GM12878 (cell line): ENCODE results near the gene PRSS50. TPM values are rescaled to one million over a fixed set of nuclear protein-coding genes. Genes with fewer than 3 reads are reported as not detected.

Experiments
- ATAC-seq: fragments of 200-7000 bp; cut with Tn5 transposase; 3 replicates; pipeline ENCODE4 v1.9.1; 2020; ENCODE audit warnings: mild to moderate bottlenecking, moderate library complexity
- BruUV-seq: library from RNA; stranded (reverse); fragments of 400-500 nt; replicated peaks from 2 replicates; lab custom pipeline; 2021; lab: Mats Ljungman, UMichigan
- CTCF ChIA-PET: fragments of 300-600 bp; sonication (Branson Sonifier 250); formaldehyde crosslinking; extraction: SDS; loops from one replicate; lab custom pipeline; 2021; ENCODE audit warnings: inconsistent platforms; lab: Yijun Ruan, JAX
- POLR2A ChIA-PET: fragments of 350-600 bp; formaldehyde crosslinking; extraction: SDS; loops from one replicate; lab custom pipeline; 2021; ENCODE audit warnings: inconsistent platforms; lab: Charles Lee
- RAD21 ChIA-PET: fragments of 300-600 bp; sonication (Branson Sonifier 250); formaldehyde crosslinking; loops from one replicate; lab custom pipeline; 2023; ENCODE audit warnings: antibody characterized with exemption; ENCODE audit not compliant: unreplicated experiment; lab: Charles Lee
- SMC1A ChIA-PET: fragments of 300-600 bp; sonication (Branson Sonifier 250); formaldehyde crosslinking; loops from one replicate; lab custom pipeline; 2023; ENCODE audit not compliant: unreplicated experiment, uncharacterized antibody; lab: Charles Lee
- DNase-seq: peaks from one replicate; pipeline ENCODE4 v3.0.0-alpha.2; 2011; ENCODE audit warnings: low read depth, low spot score
- FAIRE-seq: peaks from 3 replicates; lab custom pipeline; 2011; peaks lifted over from hg19 to GRCh38; lab: Jason Lieb, UNC
- H2AFZ ChIP-seq: 2 replicates; pipeline ENCODE4 v1.6.0; 2011; ENCODE audit warnings: low read depth, low read length, control low read depth; ENCODE audit not compliant: control insufficient read depth
- H3K27ac ChIP-seq: 2 replicates; pipeline ENCODE4 v1.5.1; 2011; ENCODE audit warnings: control low read depth; ENCODE audit not compliant: control insufficient read depth, insufficient read depth
- H3K27me3 ChIP-seq, 2 experiments: replicated peaks in 1 of 2; 2 replicates each; pipeline versions ENCODE4 v1.6.0 to v1.6.1; 2011; ENCODE audit warnings: low read length in 1 of 2; ENCODE audit not compliant: control insufficient read depth in 2 of 2, insufficient read depth in 2 of 2
- H3K36me3 ChIP-seq, 2 experiments: 2 replicates each; pipeline ENCODE4 v1.5.1; 2011; ENCODE audit warnings: low read length in 1 of 2; ENCODE audit not compliant: control insufficient read depth in 2 of 2, insufficient read depth in 2 of 2
- H3K4me1 ChIP-seq: 2 replicates; pipeline ENCODE4 v1.6.1; 2011; ENCODE audit warnings: mild to moderate bottlenecking, low read length, moderate library complexity, mixed read lengths; ENCODE audit not compliant: control insufficient read depth, insufficient read depth
- H3K4me2 ChIP-seq: 2 replicates; pipeline ENCODE4 v1.6.0; 2011; ENCODE audit warnings: control low read depth; ENCODE audit not compliant: control insufficient read depth, insufficient read depth
- H3K4me3 ChIP-seq: fragments of 200-600 bp; sonication (generic); 2 replicates; pipeline ENCODE4 v1.5.1; 2016
- H3K79me2 ChIP-seq: 2 replicates; pipeline ENCODE4 v1.6.0; 2011; ENCODE audit warnings: low read length; ENCODE audit not compliant: control insufficient read depth, insufficient read depth
- H3K9ac ChIP-seq: 2 replicates; pipeline ENCODE4 v1.8.0; 2011; ENCODE audit warnings: low read length, control low read depth, mixed read lengths; ENCODE audit not compliant: control insufficient read depth, insufficient read depth
- H3K9me3 ChIP-seq: replicated peaks from 3 replicates; pipeline ENCODE4 v1.5.1; 2011; ENCODE audit warnings: mild to moderate bottlenecking, low read length; ENCODE audit not compliant: control insufficient read depth, insufficient read depth
- H4K20me1 ChIP-seq: 2 replicates; pipeline ENCODE4 v1.6.0; 2011; ENCODE audit not compliant: control insufficient read depth, insufficient read depth
- ATF2 ChIP-seq: IDR thresholded peaks from 2 replicates; pipeline ENCODE4 v1.6.1; 2012; ENCODE audit warnings: low read length, inconsistent platforms
- BCL3 ChIP-seq: IDR thresholded peaks from 2 replicates; pipeline ENCODE4 v1.6.1; 2011; ENCODE audit warnings: borderline replicate concordance, low read depth, mild to moderate bottlenecking, moderate library complexity, low read length; ENCODE audit not compliant: insufficient read depth, poor library complexity, severe bottlenecking
- CEBPB ChIP-seq, 2 experiments: fragments of 150-350 bp in 1 of 2; IDR thresholded peaks; 2 replicates each; pipeline ENCODE4 v1.6.1; 2012 to 2014; ENCODE audit warnings: low read depth in 2 of 2, low read length in 2 of 2, borderline replicate concordance in 1 of 2, inconsistent platforms in 1 of 2
- CHD1 ChIP-seq: IDR thresholded peaks from 2 replicates; pipeline ENCODE4 v1.6.1; 2012; ENCODE audit warnings: low read depth, low read length, improper control_type of control experiment
- CTCF ChIP-seq, 3 experiments: IDR thresholded peaks in 2 of 3; conservative IDR thresholded peaks in 1 of 3; 2 replicates each; pipeline ENCODE4 v1.5.1; 2011; ENCODE audit warnings: low read depth in 3 of 3, low read length in 3 of 3, mild to moderate bottlenecking in 3 of 3, control low read depth in 2 of 3, moderate library complexity in 2 of 3, inconsistent platforms in 1 of 3, mixed read lengths in 1 of 3; ENCODE audit not compliant: control insufficient read depth in 2 of 3, insufficient read depth in 1 of 3; ENCODE audit errors: extremely low read depth in 1 of 3
- GABPA ChIP-seq: IDR thresholded peaks from 2 replicates; pipeline ENCODE4 v1.6.1; 2014; ENCODE audit warnings: antibody characterized with exemption, low read depth, mild to moderate bottlenecking, inconsistent platforms
- HDAC2 ChIP-seq: fragments of 200-600 bp; sonication (generic); IDR thresholded peaks from 2 replicates; pipeline ENCODE4 v1.6.1; 2017
- IRF4 ChIP-seq: IDR thresholded peaks from 2 replicates; pipeline ENCODE4 v1.6.1; 2011; ENCODE audit warnings: low read depth, low read length
- MEF2A ChIP-seq: IDR thresholded peaks from 2 replicates; pipeline ENCODE4 v1.6.1; 2011; ENCODE audit warnings: low read depth, mild to moderate bottlenecking, low read length, moderate library complexity; ENCODE audit not compliant: insufficient read depth
- NBN ChIP-seq: fragments of 450-650 bp; IDR thresholded peaks from 2 replicates; pipeline ENCODE4 v1.6.1; 2016
- NR2C2 ChIP-seq: IDR thresholded peaks from 2 replicates; pipeline ENCODE4 v1.6.1; 2011; ENCODE audit warnings: borderline replicate concordance, low read depth; ENCODE audit not compliant: control insufficient read depth, insufficient read length
- PKNOX1 ChIP-seq: fragments of 450-650 bp; IDR thresholded peaks from 2 replicates; pipeline ENCODE4 v1.6.1; 2016; ENCODE audit warnings: mild to moderate bottlenecking
- RAD51 ChIP-seq: fragments of 450-650 bp; IDR thresholded peaks from 2 replicates; pipeline ENCODE4 v1.6.1; 2016; ENCODE audit warnings: moderate library complexity, mild to moderate bottlenecking, inconsistent platforms
- SIX5 ChIP-seq: IDR thresholded peaks from 2 replicates; pipeline ENCODE4 v1.6.1; 2011; ENCODE audit warnings: mild to moderate bottlenecking, low read depth, low read length, moderate library complexity; ENCODE audit not compliant: severe bottlenecking
- ZBTB4 ChIP-seq: fragments of 450-650 bp; formaldehyde crosslinking; IDR thresholded peaks from 2 replicates; pipeline ENCODE4 v1.4.0; 2022; ENCODE audit warnings: mild to moderate bottlenecking, moderate library complexity
- WGBS: methylation state at CpG from one replicate; pipeline ENCODE4 v1.1.6; 2016; ENCODE audit warnings: low lambda C conversion rate; ENCODE audit not compliant: insufficient replicate concordance, insufficient coverage; ENCODE audit errors: missing lambda C conversion rate; 5-methylcytosine and 5-hydroxymethylcytosine counted together
- in situ Hi-C: fragments of 300-500 bp; cut with MboI; formaldehyde crosslinking; loops from 9 replicates; pipeline ENCODE4 v1.14.3; 2018; ENCODE audit warnings: mixed read lengths
- intact Hi-C: fragments of 100-400 bp; cut with micrococcal nuclease; formaldehyde crosslinking; loops from one replicate; pipeline ENCODE4 v1.14.2; 2022; ENCODE audit not compliant: unreplicated experiment
- polyA plus RNA-seq, 11 experiments: library from polyadenylated mRNA; depleted of rRNA in 4 of 11; unstranded in 6 of 11; stranded (reverse) in 5 of 11; fragments of >200 nt; fragmentation: Nextera tagmentation in 4 of 11; fragmentation: Illumina TruSeq in 1 of 11; extraction: Ambion mirVana in 4 of 11; extraction: Trizol in 1 of 11; gene quantifications; 1 replicate in 1 of 11; 2 replicates in 10 of 11; pipeline versions ENCODE4 v1.2.1 to v1.2.3, GENCODE V29; 2011 to 2016; ENCODE audit warnings: inconsistent platforms in 2 of 11, missing spikeins in 2 of 11, low read depth in 1 of 11
- total RNA-seq, 4 experiments: library from RNA; depleted of rRNA in 3 of 4; stranded (reverse); fragments of >200 nt in 3 of 4; fragmentation: Illumina TruSeq in 1 of 4; extraction: Trizol in 1 of 4; gene quantifications; 2 replicates each; pipeline versions ENCODE4 v1.2.1 to v1.2.3, GENCODE V29; 2013 to 2021

PRSS50 gene
- total and polyA plus RNA-seq, 10 of the 15 experiments (the other 5 are each of a cell fraction or from before 2014, with no cell fraction given), result 0.05 TPM; not detected in 9

- no peak for ATAC-seq
- H3K4me3 ChIP-seq, result no peak overlapping the region
- in situ Hi-C loops, result no loop called here
- ChIA-PET CTCF (interaction anchor here (0.6 to 1.4 kb wide), 3 partner anchors 10 to 424 kb away, joined by 3 to 4 read pairs (median 3); no protein-coding TSS in a partner anchor), POLR2A (no interaction called here), RAD21 (interaction anchor here (0.6 kb wide), 1 partner anchor 786 kb away, joined by 3 read pairs; no protein-coding TSS in a partner anchor), SMC1A (interaction anchor here (0.8 to 1.7 kb wide), 2 partner anchors 23 to 39 kb away, joined by 3 read pairs; no protein-coding TSS in a partner anchor)
- H3K9ac ChIP-seq, result no peak overlapping the region
- BruUV-seq, result no TSS peak
- H3K4me1 ChIP-seq, result peaks cover 3% of the 10 kb centered on the region; the same call in 1 of the 2 replicates
- no peaks in the 10 kb centered on the region for H3K9me3 ChIP-seq
- WGBS, result 57% methylated on average over 4 of the region's 4 CpGs
- no peak for DNase-seq
- no peak overlapping the region for H2AFZ ChIP-seq
- no peak overlapping the region for H3K27ac ChIP-seq
- no peaks in the 10 kb centered on the region for H3K27me3 ChIP-seq
- no peak overlapping the region for H3K4me2 ChIP-seq
- intact Hi-C loops, result no loop called here
- FAIRE-seq, result no peak
- no peaks in the 10 kb centered on the region for H3K79me2 ChIP-seq
- no peaks in the 10 kb centered on the region for H3K36me3 ChIP-seq
- H4K20me1 ChIP-seq, result no peaks in the 10 kb centered on the region
- no peak for TF ChIP-seq HDAC2
- no peak for TF ChIP-seq CEBPB (IDR thresholded peaks at IDR 0.05; ENCODE audit: borderline replicate concordance in 1 of 2, low read depth in 2 of 2, low read length in 2 of 2)
- TF ChIP-seq GABPA, result no peak
- TF ChIP-seq NR2C2, result no peak
- no peak for TF ChIP-seq MEF2A
- TF ChIP-seq ZBTB4, result no peak
- no peak for TF ChIP-seq IRF4
- TF ChIP-seq CHD1, result no peak
- no peak for TF ChIP-seq SIX5
- TF ChIP-seq RAD51, result no peak
- TF ChIP-seq PKNOX1, result no peak
- no peak for TF ChIP-seq ATF2
- TF ChIP-seq BCL3, result no peak
- TF ChIP-seq CTCF (IDR thresholded peaks at IDR 0.05 in 2 of 3, conservative IDR thresholded peaks at IDR 0.05 in 1 of 3; ENCODE audit: control insufficient read depth in 2 of 3, extremely low read depth in 1 of 3, insufficient read depth in 1 of 3, low read depth in 3 of 3, low read length in 3 of 3), result no peak
- no peak for TF ChIP-seq NBN
Measured at GRCh38 chr3:46729038-46729437, 11.4 kb upstream of the PRSS50 start.
